NT2/D1 (cell line): Measurements from ENCODE around the gene DCAF8.

Experiments
- SUZ12 ChIP-seq: IDR thresholded peaks from 2 replicates; pipeline ENCODE4 v1.6.1; 2011; ENCODE audit not compliant: insufficient read length, insufficient read depth; ENCODE audit errors: extremely low read depth
- YY1 ChIP-seq: IDR thresholded peaks from 2 replicates; pipeline ENCODE4 v1.6.1; 2011; ENCODE audit not compliant: insufficient read length, insufficient read depth

GRCh38 chr1:160236806-160237205 is 25.5 kb downstream of the DCAF8 start:
- TF ChIP-seq YY1 (no peak), SUZ12 (no peak)
